ENCODE results near the gene RBM45. TPM values are rescaled to one million over a fixed set of nuclear protein-coding genes. Genes with fewer than 3 reads are reported as not detected.

The RBM45 gene
- total RNA-seq, 1 experiment from 2014 or later: 11.6 TPM

GRCh38 chr2:178159966-178160365 is 47.7 kb downstream of the RBM45 start:
- no peak for DNase-seq
- Histone ChIP-seq H3K4me1 (no peaks in the 10 kb centered on the region), H3K4me3 (no peak overlapping the region), H3K27ac (no peak overlapping the region), H3K27me3 (no peaks in the 10 kb centered on the region), H3K9me3 (replicated peaks) (no peaks in the 10 kb centered on the region), H3K36me3 (no peaks in the 10 kb centered on the region)

GRCh38 chr2:178160601-178161000 is 48.4 kb downstream of the RBM45 start:
- Histone ChIP-seq H3K36me3 (no peaks in the 10 kb centered on the region), H3K4me1 (no peaks in the 10 kb centered on the region), H3K4me3 (no peak overlapping the region), H3K9me3 (replicated peaks) (no peaks in the 10 kb centered on the region), H3K27me3 (no peaks in the 10 kb centered on the region), H3K27ac (no peak overlapping the region)
- no peak for DNase-seq

- H3K36me3 ChIP-seq: no peaks in the 10 kb centered on the region
- H3K27ac ChIP-seq: no peak overlapping the region
- no peaks in the 10 kb centered on the region for H3K27me3 ChIP-seq
- DNase-seq: no peak
- H3K9me3 ChIP-seq (replicated peaks): no peaks in the 10 kb centered on the region
- no peak overlapping the region for H3K4me3 ChIP-seq
- no peaks in the 10 kb centered on the region for H3K4me1 ChIP-seq
Observed at GRCh38 chr2:178163395-178163794, 51.2 kb downstream of the RBM45 start.

GRCh38 chr2:178163911-178164310 is 51.7 kb downstream of the RBM45 start:
- no peaks in the 10 kb centered on the region for H3K9me3 ChIP-seq (replicated peaks)
- no peak overlapping the region for H3K27ac ChIP-seq
- H3K36me3 ChIP-seq: no peaks in the 10 kb centered on the region
- DNase-seq: no peak
- no peaks in the 10 kb centered on the region for H3K4me1 ChIP-seq
- H3K4me3 ChIP-seq: no peak overlapping the region
- no peaks in the 10 kb centered on the region for H3K27me3 ChIP-seq

GRCh38 chr2:178173657-178174056 is 61.4 kb downstream of the RBM45 start:
- H3K9me3 ChIP-seq (replicated peaks): no peaks in the 10 kb centered on the region; the same call in 1 of the 2 replicates
- H3K36me3 ChIP-seq: no peaks in the 10 kb centered on the region
- no peak overlapping the region for H3K4me3 ChIP-seq
- H3K27me3 ChIP-seq: no peaks in the 10 kb centered on the region
- H3K27ac ChIP-seq: no peak overlapping the region
- no peak for DNase-seq
- H3K4me1 ChIP-seq: peaks cover 8% of the 10 kb centered on the region

- H3K9me3 ChIP-seq (replicated peaks): no peaks in the 10 kb centered on the region
- H3K27me3 ChIP-seq: no peaks in the 10 kb centered on the region
- no peak overlapping the region for H3K4me3 ChIP-seq
- H3K27ac ChIP-seq: no peak overlapping the region
- no peaks in the 10 kb centered on the region for H3K36me3 ChIP-seq
- DNase-seq: peak in 1 of 2 experiments; percentile 40
- H3K4me1 ChIP-seq: peaks cover 8% of the 10 kb centered on the region
Observed at GRCh38 chr2:178177066-178177679, 64.9 kb downstream of the RBM45 start.

Other genes starting within 250 kb of the RBM45 start
- gene PDE11A, start 39.7 kb upstream of the RBM45 start, total RNA-seq (2014; rRNA removed; shearing (Covaris generic)): 0.43 and 0.66 TPM in 2 replicates
- gene OSBPL6, start 82.1 kb downstream of the RBM45 start, total RNA-seq (2014; rRNA removed; shearing (Covaris generic)): 13.6 and 14.6 TPM in 2 replicates

Data from SJCRH30 (cell line).